ENCODE measurements around the gene RNF144B.

The RNF144B gene

GRCh38 chr6:18347866-18348265 lies 39.3 kb upstream of the RNF144B start:
- no peak overlapping the region for H3K4me3 ChIP-seq (ENCODE audit: low read depth, low read length)
- DNase-seq (ENCODE audit: low read depth): no peak
- TF ChIP-seq CTCF (conservative IDR thresholded peaks at IDR 0.05; ENCODE audit: low read depth, low read length): no peak

- no peak overlapping the region for H3K4me3 ChIP-seq (ENCODE audit: low read depth, low read length)
- TF ChIP-seq CTCF (conservative IDR thresholded peaks at IDR 0.05; ENCODE audit: low read depth, low read length): no peak
- no peak for DNase-seq (ENCODE audit: low read depth)
These were observed 37.8 kb upstream of the RNF144B start for GRCh38 chr6:18349386-18349785.

- no peak overlapping the region for H3K4me3 ChIP-seq (ENCODE audit: low read depth, low read length)
- no peak for TF ChIP-seq CTCF (conservative IDR thresholded peaks at IDR 0.05; ENCODE audit: low read depth, low read length)
- no peak for DNase-seq (ENCODE audit: low read depth)
These were observed 36.9 kb upstream of the RNF144B start for GRCh38 chr6:18350271-18350670.

GRCh38 chr6:18350712-18351111 lies 36.4 kb upstream of the RNF144B start:
- H3K4me3 ChIP-seq (ENCODE audit: low read depth, low read length): no peak overlapping the region
- TF ChIP-seq CTCF (conservative IDR thresholded peaks at IDR 0.05; ENCODE audit: low read depth, low read length): no peak
- DNase-seq (ENCODE audit: low read depth): no peak

GRCh38 chr6:18352001-18352400 lies 35.1 kb upstream of the RNF144B start:
- no peak for TF ChIP-seq CTCF (conservative IDR thresholded peaks at IDR 0.05; ENCODE audit: low read depth, low read length)
- no peak overlapping the region for H3K4me3 ChIP-seq (ENCODE audit: low read depth, low read length)
- no peak for DNase-seq (ENCODE audit: low read depth)

GRCh38 chr6:18352842-18353241 lies 34.3 kb upstream of the RNF144B start:
- H3K4me3 ChIP-seq (ENCODE audit: low read depth, low read length): no peak overlapping the region
- no peak for DNase-seq (ENCODE audit: low read depth)

More at GRCh38 chr6:18352842-18353241, 34.3 kb upstream of the RNF144B start:
- TF ChIP-seq CTCF (conservative IDR thresholded peaks at IDR 0.05; ENCODE audit: low read depth, low read length): no peak

All from choroid plexus epithelial cell (primary cell).